K562 (cell line): ENCODE measurements around the gene FXYD1. TPM values are rescaled to one million over a fixed set of nuclear protein-coding genes. Genes with fewer than 3 reads are reported as not detected.

Experiments used
- ATAC-seq: fragments of 200-7000 bp; cut with Tn5 transposase; 3 replicates; pipeline ENCODE4 v1.9.1; 2020; ENCODE audit warnings: moderate library complexity
- BruUV-seq: library from RNA; stranded (reverse); fragments of 400-500 nt; replicated peaks from 2 replicates; lab custom pipeline; 2021; lab: Mats Ljungman, UMichigan
- CTCF ChIA-PET: fragments of 300-600 bp; formaldehyde crosslinking; extraction: SDS; loops from one replicate; lab custom pipeline; 2021; ENCODE audit warnings: low intra/inter-chr PET ratio; lab: Yijun Ruan, JAX
- POLR2A ChIA-PET: fragments of 300-600, 350-650 bp; sonication (Branson Sonifier 250); formaldehyde crosslinking; extraction: SDS; loops from one replicate; lab custom pipeline; 2021; ENCODE audit warnings: antibody characterized with exemption, inconsistent platforms; lab: Yijun Ruan, JAX
- DNase-seq, 4 experiments: peaks; one replicate each; pipeline versions ENCODE4 v3.0.0 to v3.0.0-alpha.2; 2011 to 2018; ENCODE audit warnings: low spot score in 3 of 4, mixed read lengths in 3 of 4; ENCODE audit errors: extremely low read depth in 1 of 4
- FAIRE-seq: peaks from 2 replicates; lab custom pipeline; 2011; peaks lifted over from hg19 to GRCh38; lab: Jason Lieb, UNC
- H2AFZ ChIP-seq: 2 replicates; pipeline ENCODE4 v1.6.0; 2011; ENCODE audit warnings: low read depth, low read length, control low read depth, inconsistent platforms
- H3K27ac ChIP-seq: fragments of 200-600 bp; 3 replicates; pipeline ENCODE4 v1.8.0; 2011; ENCODE audit warnings: low read depth, mild to moderate bottlenecking, control low read depth, inconsistent platforms, low read length, moderate library complexity, mixed read lengths; ENCODE audit errors: extremely low read depth
- H3K27me3 ChIP-seq, 2 experiments: fragments of 300-600 bp in 1 of 2; 2 replicates in 1 of 2; 3 replicates in 1 of 2; pipeline versions ENCODE4 v1.6.0 to v1.8.0; 2011; ENCODE audit warnings: inconsistent platforms in 2 of 2, low read length in 2 of 2, mild to moderate bottlenecking in 1 of 2, mixed read lengths in 1 of 2, moderate library complexity in 1 of 2; ENCODE audit not compliant: control insufficient read depth in 2 of 2, insufficient read depth in 2 of 2
- H3K36me3 ChIP-seq: fragments of 300-600 bp; 3 replicates; pipeline ENCODE4 v1.8.0; 2011; ENCODE audit warnings: mild to moderate bottlenecking, low read length, inconsistent platforms; ENCODE audit not compliant: control insufficient read depth, insufficient read depth
- H3K4me1 ChIP-seq, 2 experiments: fragments of 200-600 bp in 1 of 2; replicated peaks in 1 of 2; 2 replicates in 1 of 2; 3 replicates in 1 of 2; pipeline versions ENCODE4 v1.5.1 to v1.8.0; 2011; ENCODE audit warnings: inconsistent platforms in 2 of 2, low read length in 2 of 2, mild to moderate bottlenecking in 1 of 2, mixed read lengths in 1 of 2, moderate library complexity in 1 of 2; ENCODE audit not compliant: control insufficient read depth in 2 of 2, insufficient read depth in 2 of 2
- H3K4me2 ChIP-seq: 2 replicates; pipeline ENCODE4 v1.6.1; 2011; ENCODE audit warnings: low read length, control low read depth, inconsistent platforms, mixed read lengths; ENCODE audit not compliant: insufficient read depth
- H3K4me3 ChIP-seq: fragments of 200-600 bp; sonication (generic), shearing (Covaris generic); 2 replicates; pipeline ENCODE4 v1.5.1; 2016; ENCODE audit warnings: control low read depth, inconsistent platforms
- H3K79me2 ChIP-seq: fragments of 200-600 bp; 3 replicates; pipeline ENCODE4 v1.8.0; 2011; ENCODE audit warnings: low read length, inconsistent platforms; ENCODE audit not compliant: control insufficient read depth, insufficient read depth
- H3K9ac ChIP-seq, 2 experiments: 2 replicates each; pipeline versions ENCODE4 v1.6.0 to v1.6.1; 2011; ENCODE audit warnings: low read depth in 2 of 2, low read length in 2 of 2, control low read depth in 1 of 2, inconsistent platforms in 1 of 2, mild to moderate bottlenecking in 1 of 2, mixed read lengths in 1 of 2; ENCODE audit not compliant: insufficient read depth in 1 of 2
- H3K9me1 ChIP-seq: one replicate; pipeline ENCODE4 v1.6.0; 2011; ENCODE audit warnings: inconsistent platforms, mild to moderate bottlenecking, low read length, moderate library complexity; ENCODE audit not compliant: control insufficient read depth, insufficient read depth
- H3K9me3 ChIP-seq: replicated peaks from 2 replicates; pipeline ENCODE4 v1.5.1; 2011; ENCODE audit warnings: low read depth, low read length, inconsistent platforms; ENCODE audit not compliant: control insufficient read depth, insufficient read depth
- H4K20me1 ChIP-seq: replicated peaks from 2 replicates; pipeline ENCODE4 v1.6.1; 2011; ENCODE audit warnings: low read length, inconsistent platforms, mixed read lengths; ENCODE audit not compliant: control insufficient read depth, insufficient read depth
- ADNP ChIP-seq: fragments of 200-800 bp; sonication (Bioruptor generic); IDR thresholded peaks from 2 replicates; pipeline ENCODE4 v1.6.1; 2016; ENCODE audit warnings: missing genetic modification characterization, missing compliant biosample characterization
- ATF4 ChIP-seq: fragments of 450-650 bp; formaldehyde crosslinking; IDR thresholded peaks from 2 replicates; pipeline ENCODE4 v1.4.0; 2022; ENCODE audit warnings: mild to moderate bottlenecking, moderate library complexity
- EP300 ChIP-seq: IDR thresholded peaks from 2 replicates; pipeline ENCODE4 v1.6.1; 2012; ENCODE audit warnings: low read length, improper control_type of control experiment
- GABPA ChIP-seq: fragments of 200-800 bp; sonication (Bioruptor generic); conservative IDR thresholded peaks from 2 replicates; pipeline ENCODE4 v1.6.1; 2016; ENCODE audit warnings: low read depth, missing genetic modification characterization, missing compliant biosample characterization
- HNRNPLL ChIP-seq: fragments of 200-400 bp; formaldehyde crosslinking; IDR thresholded peaks from 2 replicates; pipeline ENCODE4 v1.6.1; 2017; ENCODE audit warnings: low read length, low read depth, mild to moderate bottlenecking; ENCODE audit not compliant: poor library complexity, severe bottlenecking
- MAFG ChIP-seq: fragments of 450-650 bp; conservative IDR thresholded peaks from 2 replicates; pipeline ENCODE4 v1.6.1; 2016; ENCODE audit warnings: missing genetic modification characterization, missing compliant biosample characterization
- MAZ ChIP-seq, 2 experiments: fragments of 450-650 bp in 1 of 2; sonication (generic) in 1 of 2; formaldehyde crosslinking; IDR thresholded peaks in 1 of 2; conservative IDR thresholded peaks in 1 of 2; 2 replicates each; pipeline versions ENCODE4 v1.4.0 to v1.5.0; 2020; ENCODE audit warnings: mild to moderate bottlenecking in 1 of 2, missing genetic modification reagents in 1 of 2
- MYNN ChIP-seq, 2 experiments: sonication (generic); formaldehyde crosslinking in 1 of 2; IDR thresholded peaks; 2 replicates each; pipeline versions ENCODE4 v1.5.0 to v1.6.1; 2016 to 2020; ENCODE audit warnings: antibody characterized with exemption in 1 of 2, missing genetic modification reagents in 1 of 2
- NR4A1 ChIP-seq, 2 experiments: fragments of 250-450 bp in 1 of 2; fragments of 450-650 bp in 1 of 2; sonication (Bioruptor Pico) in 1 of 2; IDR thresholded peaks; 2 replicates each; pipeline versions ENCODE4 v1.4.0 to v1.6.1; 2016 to 2020; ENCODE audit warnings: mild to moderate bottlenecking in 2 of 2, missing compliant biosample characterization in 1 of 2, missing genetic modification characterization in 1 of 2, moderate library complexity in 1 of 2
- POLR2AphosphoS2 ChIP-seq: IDR thresholded peaks from 2 replicates; pipeline ENCODE4 v1.6.1; 2012; ENCODE audit warnings: low read length, improper control_type of control experiment
- SMARCA5 ChIP-seq: fragments of 450-650 bp; IDR thresholded peaks from 2 replicates; pipeline ENCODE4 v1.6.1; 2016
- SP1 ChIP-seq: sonication (generic); formaldehyde crosslinking; IDR thresholded peaks from 2 replicates; pipeline ENCODE4 v1.8.1; 2022; ENCODE audit warnings: mild to moderate bottlenecking, missing genetic modification reagents
- TGIF2 ChIP-seq: sonication (generic); formaldehyde crosslinking; IDR thresholded peaks from 2 replicates; pipeline ENCODE4 v1.8.1; 2022; ENCODE audit warnings: mild to moderate bottlenecking, missing genetic modification reagents, moderate library complexity
- ZFP36 ChIP-seq: fragments of 150-350 bp; IDR thresholded peaks from 2 replicates; pipeline ENCODE4 v1.6.1; 2018; ENCODE audit warnings: low read length, low read depth; ENCODE audit not compliant: partially characterized antibody
- ZNF121 ChIP-seq: sonication (generic); formaldehyde crosslinking; conservative IDR thresholded peaks from 2 replicates; pipeline ENCODE4 v1.8.0; 2022; ENCODE audit warnings: missing genetic modification reagents
- WGBS: fragments of 100-300 bp; shearing (Covaris generic); methylation state at CpG from one replicate; pipeline ENCODE4 v1.1.6; 2016; ENCODE audit warnings: low coverage, mixed read lengths; ENCODE audit not compliant: insufficient coverage; ENCODE audit errors: missing lambda C conversion rate; 5-methylcytosine and 5-hydroxymethylcytosine counted together
- in situ Hi-C: fragments of 300-500 bp; cut with MboI; formaldehyde crosslinking; loops from 4 replicates; pipeline ENCODE4 v1.15.0; 2018; ENCODE audit warnings: inconsistent platforms, mixed read lengths
- intact Hi-C: fragments of 100-400 bp; cut with micrococcal nuclease; formaldehyde crosslinking; loops from 2 replicates; pipeline ENCODE4 v1.14.2; 2022
- polyA plus RNA-seq, 8 experiments: library from polyadenylated mRNA; depleted of rRNA in 4 of 8; stranded (reverse) in 5 of 8; unstranded in 3 of 8; fragments of >200 nt; fragmentation: Nextera tagmentation in 2 of 8; fragmentation: Illumina TruSeq in 1 of 8; extraction: Ambion mirVana in 2 of 8; extraction: Trizol in 1 of 8; gene quantifications; 2 replicates each; pipeline versions ENCODE4 v1.2.1 to v1.2.3, GENCODE V29; 2011 to 2014; ENCODE audit warnings: inconsistent platforms in 1 of 8, missing spikeins in 1 of 8
- total RNA-seq, 7 experiments: library from RNA; depleted of rRNA in 6 of 7; stranded (reverse); fragments of >200 nt in 6 of 7; fragmentation: Illumina TruSeq in 2 of 7; extraction: Trizol in 2 of 7; gene quantifications; 2 replicates each; pipeline versions ENCODE4 v1.2.1 to v1.2.3, GENCODE V29; 2011 to 2021; ENCODE audit warnings: low replicate concordance in 1 of 7
- TF ChIP-seq, protein P1 (sequence below): IDR thresholded peaks from 3 replicates; pipeline ENCODE4 v1.6.1; 2011; ENCODE audit warnings: borderline replicate concordance, mild to moderate bottlenecking, moderate library complexity; ENCODE audit not compliant: insufficient read length; ENCODE audit errors: extremely low read depth

The FXYD1 gene
- total and polyA plus RNA-seq, 9 of the 15 experiments (the other 6 are each of a cell fraction or from before 2014, with no cell fraction given) = 0.40 to 3.2 (median 1.8) TPM; not detected in 3

GRCh38 chr19:35167251-35168119 is 28.9 kb downstream of the FXYD1 start:
- Histone ChIP-seq H3K4me3 (no peak overlapping the region), H3K79me2 (peaks cover 26% of the 10 kb centered on the region), H3K4me2 (peak overlapping the region; percentile 64), H3K27me3 (no peaks in the 10 kb centered on the region; a peak in 1 of 5 replicates), H3K9ac (peak overlapping the region; percentile 58 to 86), H2AFZ (no peak overlapping the region), H3K27ac (peak overlapping the region; percentile 77), H3K9me3 (peaks cover 7% of the 10 kb centered on the region; the same call in 1 of the 2 replicates), H3K9me1 (no peaks in the 10 kb centered on the region), H4K20me1 (no peaks in the 10 kb centered on the region), H3K36me3 (peaks cover 96% of the 10 kb centered on the region), H3K4me1 (peaks cover 49 to 54% of the 10 kb centered on the region in 2 experiments)
- FAIRE-seq = peak; percentile 6
- in situ Hi-C loops (no loop called here), intact Hi-C loops (loop anchor here (5.0 kb wide), 2 partner anchors 40 to 80 kb away; partner anchors contain the start of gene LSR)
- ATAC-seq = no peak
- ChIA-PET POLR2A (interaction anchor here (0.7 to 1.3 kb wide), 2 partner anchors 13 to 313 kb away, joined by 3 to 4 read pairs; partner anchors contain the start of gene FXYD5), CTCF (no interaction called here)
- peak in 1 of 4 experiments; percentile 18 for DNase-seq
- BruUV-seq = TSS peak; percentile 3
- 65% methylated on average over 5 of the region's 5 CpGs for WGBS
- TF ChIP-seq, protein P1, sequence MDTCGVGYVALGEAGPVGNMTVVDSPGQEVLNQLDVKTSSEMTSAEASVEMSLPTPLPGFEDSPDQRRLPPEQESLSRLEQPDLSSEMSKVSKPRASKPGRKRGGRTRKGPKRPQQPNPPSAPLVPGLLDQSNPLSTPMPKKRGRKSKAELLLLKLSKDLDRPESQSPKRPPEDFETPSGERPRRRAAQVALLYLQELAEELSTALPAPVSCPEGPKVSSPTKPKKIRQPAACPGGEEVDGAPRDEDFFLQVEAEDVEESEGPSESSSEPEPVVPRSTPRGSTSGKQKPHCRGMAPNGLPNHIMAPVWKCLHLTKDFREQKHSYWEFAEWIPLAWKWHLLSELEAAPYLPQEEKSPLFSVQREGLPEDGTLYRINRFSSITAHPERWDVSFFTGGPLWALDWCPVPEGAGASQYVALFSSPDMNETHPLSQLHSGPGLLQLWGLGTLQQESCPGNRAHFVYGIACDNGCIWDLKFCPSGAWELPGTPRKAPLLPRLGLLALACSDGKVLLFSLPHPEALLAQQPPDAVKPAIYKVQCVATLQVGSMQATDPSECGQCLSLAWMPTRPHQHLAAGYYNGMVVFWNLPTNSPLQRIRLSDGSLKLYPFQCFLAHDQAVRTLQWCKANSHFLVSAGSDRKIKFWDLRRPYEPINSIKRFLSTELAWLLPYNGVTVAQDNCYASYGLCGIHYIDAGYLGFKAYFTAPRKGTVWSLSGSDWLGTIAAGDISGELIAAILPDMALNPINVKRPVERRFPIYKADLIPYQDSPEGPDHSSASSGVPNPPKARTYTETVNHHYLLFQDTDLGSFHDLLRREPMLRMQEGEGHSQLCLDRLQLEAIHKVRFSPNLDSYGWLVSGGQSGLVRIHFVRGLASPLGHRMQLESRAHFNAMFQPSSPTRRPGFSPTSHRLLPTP = no peak
- TF ChIP-seq ZNF121 (CRISPR knock-in tag) (peak; percentile 31; the same call in 1 of the 2 replicates), EP300 (no peak), MAFG (tag) (no peak), POLR2AphosphoS2 (no peak), GABPA (tag) (0 out of 2 replicates have a peak, but pooled peaks have one; percentile 16), ZFP36 (peak; percentile 65), ATF4 (no peak), MAZ (CRISPR knock-in tag; conservative IDR thresholded peaks at IDR 0.05 in 1 of 2, IDR thresholded peaks at IDR 0.05 in 1 of 2) (no peak), TGIF2 (CRISPR knock-in tag) (no peak), ADNP (0 out of 2 replicates have a peak, but pooled peaks have one; percentile 39), NR4A1 (CRISPR knock-in tag; IDR thresholded peaks at IDR 0.05) (no peak), NR4A1 (tag; IDR thresholded peaks at IDR 0.05) (0 out of 2 replicates have a peak, but pooled peaks have one; percentile 32), SP1 (CRISPR knock-in tag) (peak; percentile 22; the same call in 1 of the 2 replicates), SMARCA5 (0 out of 2 replicates have a peak, but pooled peaks have one; percentile 23), HNRNPLL (no peak), MYNN (IDR thresholded peaks at IDR 0.05) (0 out of 2 replicates have a peak, but pooled peaks have one; percentile 31), MYNN (CRISPR knock-in tag; IDR thresholded peaks at IDR 0.05) (no peak)
